Psoas muscle (tissue), 8 donors: Measurements from ENCODE around the gene HHIPL1. TPM values are rescaled to one million over a fixed set of nuclear protein-coding genes. Genes with fewer than 3 reads are reported as not detected.
A peak's percentile ranks its signal among the peaks of the same experiment; 100 is the strongest.

Experiments
- ATAC-seq, 4 donors: fragments of 200-7000 bp; cut with Tn5 transposase; one replicate each; pipeline ENCODE4 v1.9.1; 2020; ENCODE audit warnings: moderate library complexity in 3 of 4, mild to moderate bottlenecking in 2 of 4
- DNase-seq, 2 donors: peaks; one replicate each; pipeline ENCODE4 v3.0.0-alpha.2; 2020
- H3K27ac ChIP-seq: fragments of 200-600 bp; one replicate; pipeline ENCODE4 v1.8.0; 2022
- H3K27me3 ChIP-seq, 3 donors: fragments of 200-600 bp in 1 of 3; one replicate each; pipeline versions ENCODE4 v1.6.1 to v1.8.0; 2013 to 2022; ENCODE audit warnings: low read length in 2 of 3, mild to moderate bottlenecking in 2 of 3, moderate library complexity in 1 of 3; ENCODE audit not compliant: insufficient read depth in 3 of 3
- H3K36me3 ChIP-seq, 2 donors: fragments of 200-600 bp in 1 of 2; one replicate each; pipeline versions ENCODE4 v1.6.1 to v1.8.0; 2013 to 2022; ENCODE audit warnings: low read depth in 1 of 2, mild to moderate bottlenecking in 1 of 2, moderate library complexity in 1 of 2; ENCODE audit not compliant: insufficient read depth in 1 of 2
- H3K4me1 ChIP-seq: fragments of 200-600 bp; one replicate; pipeline ENCODE4 v1.8.0; 2022
- H3K4me3 ChIP-seq: fragments of 200-600 bp; one replicate; pipeline ENCODE4 v1.8.0; 2022; ENCODE audit warnings: mild to moderate bottlenecking
- H3K9me3 ChIP-seq: fragments of 200-600 bp; one replicate; pipeline ENCODE4 v1.8.0; 2022
- WGBS, 3 donors: extraction: QIAGEN DNeasy Blood & Tissue Kit; methylation state at CpG; one replicate each; pipeline versions ENCODE4 v1.1.6 to v1.1.7; 2013; 5-methylcytosine and 5-hydroxymethylcytosine counted together
- intact Hi-C, 2 donors: fragments of 100-400 bp; cut with DNase I; formaldehyde crosslinking; loops; one replicate each; pipeline versions ENCODE4 v1.11.0 to v1.14.2; 2022
- polyA plus RNA-seq, 3 donors: library from polyadenylated mRNA; stranded (reverse); fragments of 200-250 nt; gene quantifications; one replicate each; pipeline ENCODE4 v1.2.3, GENCODE V29; 2013
- total RNA-seq, 4 donors: library from RNA; stranded (reverse); fragmentation: NEBNext Ultra II Directional in 2 of 4; extraction: Animal tissue kit (Norgen Biotek cat#: 25700) in 2 of 4; gene quantifications; one replicate each; pipeline versions ENCODE4 v1.2.1 to v1.2.4, GENCODE V29; 2021 to 2023
- TF ChIP-seq, protein P1 (sequence below): fragments of 200-600 bp; IDR thresholded peaks from one replicate; pipeline ENCODE4 v1.8.0; 2022; ENCODE audit warnings: antibody characterized with exemption
- donor health status: healthy with polysubstance abuse.
- donor health status: DM: no; HTN: no; CAD: no; lungs with moderate emphysema.
- donor health status: Bipolar disorder and iron deficiency.
- donor health status: healthy.
- donor health status: DM: yes; HTN: yes; CAD: no.
- donor health status: DM: no; HTN: no; CAD: no.
- donor health status: DM: no; HTN: no; CAD: no.
- donor health status: DM: yes; HTN: yes; CAD: no.

The HHIPL1 gene
- total and polyA plus RNA-seq, 7 donors = 0.12 to 0.86 (median 0.32) TPM

DNA sequence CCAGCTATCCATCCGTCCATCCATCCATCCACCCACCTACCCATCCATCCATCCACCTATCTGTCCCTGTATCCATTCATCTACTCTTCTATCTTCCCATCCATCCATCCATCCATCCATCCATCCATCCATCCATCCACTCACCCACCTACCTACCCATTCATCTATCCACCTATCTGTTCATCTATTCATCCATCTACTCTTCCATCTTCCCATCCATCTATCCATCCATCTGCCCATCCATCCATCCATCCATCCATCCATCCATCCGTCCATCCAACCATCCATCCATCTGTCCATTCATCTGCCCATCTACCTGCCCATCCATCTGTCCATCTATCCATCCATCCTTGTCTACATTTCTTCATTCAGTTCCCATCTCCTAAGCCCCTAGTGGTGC lies 17.8 kb upstream of the HHIPL1 start:
- peaks cover 0 to 3% (median 0%) of the 10 kb centered on the region in 3 donors for H3K27me3 ChIP-seq
- no peaks in the 10 kb centered on the region for H3K36me3 ChIP-seq
- DNase-seq = no peak
- H3K4me3 ChIP-seq = no peak overlapping the region
- no peaks in the 10 kb centered on the region for H3K4me1 ChIP-seq
- WGBS, 3 donors = 81 to 95% (median 92%) methylated on average over 2 of the region's 2 CpGs
- H3K9me3 ChIP-seq = no peaks in the 10 kb centered on the region
- intact Hi-C loops = no loop called here
- no peak for ATAC-seq
- no peak overlapping the region for H3K27ac ChIP-seq
- TF ChIP-seq, protein P1, sequence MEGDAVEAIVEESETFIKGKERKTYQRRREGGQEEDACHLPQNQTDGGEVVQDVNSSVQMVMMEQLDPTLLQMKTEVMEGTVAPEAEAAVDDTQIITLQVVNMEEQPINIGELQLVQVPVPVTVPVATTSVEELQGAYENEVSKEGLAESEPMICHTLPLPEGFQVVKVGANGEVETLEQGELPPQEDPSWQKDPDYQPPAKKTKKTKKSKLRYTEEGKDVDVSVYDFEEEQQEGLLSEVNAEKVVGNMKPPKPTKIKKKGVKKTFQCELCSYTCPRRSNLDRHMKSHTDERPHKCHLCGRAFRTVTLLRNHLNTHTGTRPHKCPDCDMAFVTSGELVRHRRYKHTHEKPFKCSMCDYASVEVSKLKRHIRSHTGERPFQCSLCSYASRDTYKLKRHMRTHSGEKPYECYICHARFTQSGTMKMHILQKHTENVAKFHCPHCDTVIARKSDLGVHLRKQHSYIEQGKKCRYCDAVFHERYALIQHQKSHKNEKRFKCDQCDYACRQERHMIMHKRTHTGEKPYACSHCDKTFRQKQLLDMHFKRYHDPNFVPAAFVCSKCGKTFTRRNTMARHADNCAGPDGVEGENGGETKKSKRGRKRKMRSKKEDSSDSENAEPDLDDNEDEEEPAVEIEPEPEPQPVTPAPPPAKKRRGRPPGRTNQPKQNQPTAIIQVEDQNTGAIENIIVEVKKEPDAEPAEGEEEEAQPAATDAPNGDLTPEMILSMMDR = no peak

DNA sequence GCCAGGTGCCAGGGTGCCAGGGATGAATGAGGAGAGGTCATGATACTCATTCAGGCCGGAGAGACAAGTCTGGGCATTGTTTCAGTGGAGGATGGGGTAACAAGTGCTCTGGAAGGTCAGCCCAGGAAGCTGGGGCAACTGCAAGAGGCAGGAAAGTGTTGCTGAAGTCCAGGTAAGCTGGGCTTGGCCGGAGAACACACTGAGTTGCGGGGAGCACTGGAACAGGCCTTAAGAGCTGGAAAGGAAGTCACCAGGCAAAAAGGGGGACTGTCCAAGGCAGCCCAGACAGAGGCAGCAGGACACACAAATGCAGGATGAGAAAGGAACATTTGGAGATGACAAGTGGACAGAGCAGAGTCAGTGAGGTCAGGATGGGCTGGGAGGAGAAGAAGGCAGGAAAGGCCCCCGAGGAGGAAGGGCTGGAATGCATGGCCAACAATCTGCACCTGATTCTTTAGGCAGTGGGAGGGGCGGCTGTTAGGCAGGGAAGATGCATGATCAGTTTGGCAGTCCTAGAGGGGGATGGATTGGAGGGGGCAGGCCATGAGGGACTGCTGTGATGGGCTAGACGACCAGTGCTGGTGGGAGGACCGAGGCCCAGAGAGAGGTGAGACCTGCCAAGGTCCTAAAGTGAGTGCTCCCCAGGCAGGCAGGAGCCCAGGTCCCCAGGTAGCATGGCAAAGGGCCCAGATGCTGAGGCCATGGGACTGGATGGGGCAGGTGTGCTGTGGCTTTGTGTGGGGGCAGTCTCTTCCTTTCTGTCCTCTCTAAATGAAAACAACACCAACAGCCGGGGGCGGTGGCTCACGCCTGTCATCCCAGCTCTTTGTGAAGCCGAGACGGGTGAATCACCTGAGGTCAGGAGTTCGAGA lies 17.2 kb upstream of the HHIPL1 start:
- no peaks in the 10 kb centered on the region for H3K9me3 ChIP-seq
- no peak overlapping the region for H3K27ac ChIP-seq
- no peak for DNase-seq
- TF ChIP-seq, protein P1 = no peak
- 76 to 81% (median 81%) methylated on average over 12 to 13 of the region's 13 CpGs for WGBS, 3 donors
- intact Hi-C loops = loop anchor here (1.0 to 2.0 kb wide), 3 partner anchors 65 to 109 kb away; no protein-coding TSS in a partner anchor
- no peak for ATAC-seq
- H3K4me1 ChIP-seq = no peaks in the 10 kb centered on the region
- no peaks in the 10 kb centered on the region for H3K36me3 ChIP-seq
- H3K27me3 ChIP-seq = peaks cover 0 to 3% (median 0%) of the 10 kb centered on the region in 3 donors
- H3K4me3 ChIP-seq = no peak overlapping the region

DNA sequence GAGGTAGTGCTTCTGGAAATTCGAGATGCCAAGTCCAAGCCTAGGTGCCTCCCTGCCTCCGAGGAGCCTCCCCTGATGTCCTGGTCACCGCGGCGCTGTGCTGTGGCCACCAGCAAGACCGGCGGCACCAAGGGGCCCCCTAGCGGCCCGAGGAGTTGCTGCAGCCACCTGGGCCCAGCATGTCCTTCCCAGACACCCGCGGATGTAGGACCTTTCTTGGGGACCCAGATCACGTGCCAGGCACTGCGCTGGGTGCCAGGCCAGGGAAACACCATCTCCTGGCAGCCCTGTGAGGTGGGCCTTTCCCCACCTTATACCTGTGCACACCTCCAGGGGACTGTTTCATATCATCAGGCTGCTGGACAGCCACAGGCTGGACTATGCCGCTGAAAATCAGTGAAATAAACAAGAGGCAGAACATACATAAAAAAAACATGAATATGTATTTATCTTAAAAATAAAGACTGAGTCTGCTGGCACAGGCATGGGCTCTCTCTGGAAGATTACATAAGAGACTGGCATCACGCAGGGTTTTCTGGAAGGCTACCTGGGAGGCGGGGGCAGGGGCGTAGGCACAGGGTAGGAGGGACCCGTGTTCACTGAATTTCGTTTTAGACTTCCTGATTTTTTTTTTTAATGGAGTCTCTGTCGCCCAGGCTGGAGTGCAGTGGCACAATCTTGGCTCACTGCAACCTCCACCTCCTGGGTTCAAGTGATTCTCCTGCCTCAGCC lies 15.9 kb upstream of the HHIPL1 start:
- H3K9me3 ChIP-seq = no peaks in the 10 kb centered on the region
- no peak overlapping the region for H3K27ac ChIP-seq
- intact Hi-C loops = loop anchor here (1.0 to 2.0 kb wide), 3 partner anchors 66 to 111 kb away; no protein-coding TSS in a partner anchor
- TF ChIP-seq, protein P1 = peak; percentile 98
- H3K36me3 ChIP-seq = no peaks in the 10 kb centered on the region
- H3K27me3 ChIP-seq = peaks cover 0 to 3% (median 3%) of the 10 kb centered on the region in 3 donors
- no peak overlapping the region for H3K4me3 ChIP-seq
- peak; percentile 93 to 98 (median 96) for ATAC-seq
- no peaks in the 10 kb centered on the region for H3K4me1 ChIP-seq
- peak; percentile 74 to 87 for DNase-seq
- 25 to 30% (median 27%) methylated on average over 19 to 20 of the region's 20 CpGs for WGBS, 3 donors

DNA sequence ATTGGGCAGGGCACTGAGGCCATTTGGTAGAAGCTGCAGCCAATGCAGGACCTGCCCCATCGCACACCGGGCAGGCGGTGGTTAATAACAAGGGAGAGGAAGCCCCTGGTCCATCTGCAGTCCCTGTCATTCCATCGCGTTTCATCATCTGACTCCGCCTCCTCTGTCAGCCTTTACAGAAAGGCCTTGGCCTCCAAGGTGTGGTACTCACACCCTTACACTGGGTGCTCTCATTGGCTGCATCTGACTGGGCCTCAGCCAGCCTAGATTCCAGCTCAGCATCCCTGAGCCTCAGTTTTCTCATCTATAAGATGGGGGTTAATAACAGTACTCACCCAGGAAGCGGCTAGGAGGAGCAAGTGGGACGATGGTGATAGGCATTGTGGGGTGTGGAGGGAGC lies 14.7 kb upstream of the HHIPL1 start:
- DNase-seq (no peak), ATAC-seq (no peak)
- intact Hi-C loops = loop anchor here in 1 of 2 donors (5.0 kb wide), 1 partner anchor 68 kb away; no protein-coding TSS in a partner anchor
- Histone ChIP-seq H3K36me3 (no peaks in the 10 kb centered on the region), H3K4me3 (no peak overlapping the region), H3K4me1 (no peaks in the 10 kb centered on the region), H3K9me3 (no peaks in the 10 kb centered on the region), H3K27ac (no peak overlapping the region), H3K27me3 (peaks cover 0 to 3% (median 3%) of the 10 kb centered on the region in 3 donors)
- TF ChIP-seq, protein P1 = no peak
- 67 to 70% (median 68%) methylated on average over 8 of the region's 8 CpGs for WGBS, 3 donors
